Measurements from ENCODE around the gene TMPRSS7.
A peak's percentile ranks its signal among the peaks of the same experiment; 100 is the strongest.

Gene TMPRSS7

DNA sequence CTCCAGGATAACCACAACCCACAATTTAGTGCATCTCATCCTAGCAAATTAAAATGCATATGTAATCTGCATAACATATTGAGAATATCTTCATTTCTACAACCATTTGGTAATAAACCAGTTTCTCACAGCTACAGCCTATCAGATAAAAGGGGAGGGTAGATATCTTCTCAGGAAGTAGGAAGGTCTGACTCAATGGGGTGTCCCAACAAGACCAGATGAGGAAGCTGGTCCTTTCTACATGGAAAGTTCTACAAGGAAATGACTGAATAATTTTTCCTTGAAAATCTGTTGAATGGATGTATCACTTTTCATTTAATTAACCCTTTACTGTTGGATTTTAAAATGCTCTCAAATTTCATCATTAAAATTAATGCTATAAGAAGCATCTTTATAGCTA, 17.4 kb upstream of the TMPRSS7 start:
- no peak for DNase-seq (ENCODE audit: low spot score)

DNA sequence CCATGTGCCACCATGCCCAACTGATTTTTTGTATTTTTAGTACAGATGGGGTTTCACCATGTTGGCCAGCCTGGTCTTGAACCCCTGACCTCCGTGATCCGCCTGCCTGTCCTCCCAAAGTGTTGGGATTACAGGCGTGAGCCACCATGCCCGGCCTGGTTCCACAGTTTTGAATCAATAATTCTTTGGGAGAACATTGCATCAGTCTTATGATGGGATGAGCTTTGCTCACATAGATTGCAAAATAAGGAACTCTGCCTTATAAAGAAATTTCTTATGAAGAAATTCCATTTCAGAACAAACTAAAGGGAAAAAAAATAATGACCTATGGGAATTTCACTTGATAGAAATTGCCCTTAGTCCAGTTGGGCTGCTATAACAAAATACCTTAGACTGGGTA, 15.8 kb upstream of the TMPRSS7 start:
- Histone ChIP-seq H3K9me3 (ENCODE audit: severe bottlenecking) (no peaks in the 10 kb centered on the region), H3K4me1 (ENCODE audit: insufficient read depth, poor library complexity, severe bottlenecking) (no peaks in the 10 kb centered on the region), H3K27ac (ENCODE audit: poor library complexity, severe bottlenecking) (no peak overlapping the region), H3K4me3 (ENCODE audit: severe bottlenecking) (no peak overlapping the region), H3K27me3 (ENCODE audit: insufficient read depth, poor library complexity, severe bottlenecking) (peaks cover 2% of the 10 kb centered on the region), H3K36me3 (ENCODE audit: low read depth) (no peaks in the 10 kb centered on the region)
- TF ChIP-seq, protein P1, sequence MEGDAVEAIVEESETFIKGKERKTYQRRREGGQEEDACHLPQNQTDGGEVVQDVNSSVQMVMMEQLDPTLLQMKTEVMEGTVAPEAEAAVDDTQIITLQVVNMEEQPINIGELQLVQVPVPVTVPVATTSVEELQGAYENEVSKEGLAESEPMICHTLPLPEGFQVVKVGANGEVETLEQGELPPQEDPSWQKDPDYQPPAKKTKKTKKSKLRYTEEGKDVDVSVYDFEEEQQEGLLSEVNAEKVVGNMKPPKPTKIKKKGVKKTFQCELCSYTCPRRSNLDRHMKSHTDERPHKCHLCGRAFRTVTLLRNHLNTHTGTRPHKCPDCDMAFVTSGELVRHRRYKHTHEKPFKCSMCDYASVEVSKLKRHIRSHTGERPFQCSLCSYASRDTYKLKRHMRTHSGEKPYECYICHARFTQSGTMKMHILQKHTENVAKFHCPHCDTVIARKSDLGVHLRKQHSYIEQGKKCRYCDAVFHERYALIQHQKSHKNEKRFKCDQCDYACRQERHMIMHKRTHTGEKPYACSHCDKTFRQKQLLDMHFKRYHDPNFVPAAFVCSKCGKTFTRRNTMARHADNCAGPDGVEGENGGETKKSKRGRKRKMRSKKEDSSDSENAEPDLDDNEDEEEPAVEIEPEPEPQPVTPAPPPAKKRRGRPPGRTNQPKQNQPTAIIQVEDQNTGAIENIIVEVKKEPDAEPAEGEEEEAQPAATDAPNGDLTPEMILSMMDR (IDR thresholded peaks at IDR 0.05; ENCODE audit: poor library complexity, severe bottlenecking) = no peak
- ATAC-seq (ENCODE audit: low read depth) (no peak), DNase-seq (ENCODE audit: low spot score) (no peak)

More for the DNA sequence above, 17.4 kb upstream of the TMPRSS7 start:
- Histone ChIP-seq H3K4me1 (ENCODE audit: insufficient read depth, poor library complexity, severe bottlenecking) (no peaks in the 10 kb centered on the region), H3K27me3 (ENCODE audit: insufficient read depth, poor library complexity, severe bottlenecking) (peaks cover 2% of the 10 kb centered on the region), H3K27ac (ENCODE audit: poor library complexity, severe bottlenecking) (no peak overlapping the region), H3K9me3 (ENCODE audit: severe bottlenecking) (no peaks in the 10 kb centered on the region), H3K4me3 (ENCODE audit: severe bottlenecking) (no peak overlapping the region), H3K36me3 (ENCODE audit: low read depth) (no peaks in the 10 kb centered on the region)
- ATAC-seq (ENCODE audit: low read depth) = peak; percentile 45; the same call in 1 of the 3 replicates
- TF ChIP-seq, protein P1 (IDR thresholded peaks at IDR 0.05; ENCODE audit: poor library complexity, severe bottlenecking) = no peak

DNA sequence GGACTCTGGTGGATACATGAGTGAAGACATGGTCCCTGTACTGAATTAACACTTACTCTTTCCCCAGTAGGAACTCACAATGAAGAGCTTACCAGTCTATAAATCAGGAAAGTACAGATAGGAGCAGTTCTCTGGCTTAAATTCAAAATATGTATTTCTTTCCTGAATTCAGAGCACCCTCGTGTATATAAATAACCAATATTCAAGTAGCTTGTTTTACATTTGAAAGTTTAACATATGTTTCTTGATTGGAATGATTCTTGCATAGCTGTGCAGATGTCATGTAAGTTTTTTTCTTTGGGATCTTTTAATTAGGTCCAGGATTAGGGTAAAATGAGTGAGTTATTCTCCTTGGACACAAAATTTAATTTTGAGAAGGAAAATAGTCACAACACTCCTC, 14.8 kb upstream of the TMPRSS7 start:
- Histone ChIP-seq H3K27me3 (ENCODE audit: insufficient read depth, poor library complexity, severe bottlenecking) (peaks cover 2% of the 10 kb centered on the region), H3K9me3 (ENCODE audit: severe bottlenecking) (no peaks in the 10 kb centered on the region), H3K36me3 (ENCODE audit: low read depth) (no peaks in the 10 kb centered on the region), H3K4me3 (ENCODE audit: severe bottlenecking) (no peak overlapping the region), H3K27ac (ENCODE audit: poor library complexity, severe bottlenecking) (no peak overlapping the region), H3K4me1 (ENCODE audit: insufficient read depth, poor library complexity, severe bottlenecking) (no peaks in the 10 kb centered on the region)
- no peak for ATAC-seq (ENCODE audit: low read depth)
- TF ChIP-seq, protein P1 (IDR thresholded peaks at IDR 0.05; ENCODE audit: poor library complexity, severe bottlenecking) = no peak
- no peak for DNase-seq (ENCODE audit: low spot score)

DNA sequence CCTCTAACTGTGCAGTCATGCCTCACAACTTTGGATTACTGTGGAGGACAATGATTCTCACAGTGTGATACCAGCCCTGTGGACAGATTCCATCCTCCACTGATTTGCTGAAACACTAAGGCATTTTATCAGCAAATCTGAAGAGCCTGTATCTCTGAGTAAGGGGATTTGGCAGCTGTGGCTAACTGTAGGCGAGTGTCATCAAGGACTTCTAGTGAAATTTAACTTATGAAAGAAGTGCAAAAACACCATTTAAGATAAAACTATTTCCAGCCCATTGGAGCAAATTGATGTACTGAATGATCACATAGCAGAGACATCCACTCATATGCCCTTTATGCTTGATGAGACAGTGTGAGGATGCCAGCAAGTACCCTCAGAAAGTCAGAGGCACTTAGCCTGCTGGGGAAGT, 13.9 kb upstream of the TMPRSS7 start:
- ATAC-seq (ENCODE audit: low read depth) = no peak

DNA sequence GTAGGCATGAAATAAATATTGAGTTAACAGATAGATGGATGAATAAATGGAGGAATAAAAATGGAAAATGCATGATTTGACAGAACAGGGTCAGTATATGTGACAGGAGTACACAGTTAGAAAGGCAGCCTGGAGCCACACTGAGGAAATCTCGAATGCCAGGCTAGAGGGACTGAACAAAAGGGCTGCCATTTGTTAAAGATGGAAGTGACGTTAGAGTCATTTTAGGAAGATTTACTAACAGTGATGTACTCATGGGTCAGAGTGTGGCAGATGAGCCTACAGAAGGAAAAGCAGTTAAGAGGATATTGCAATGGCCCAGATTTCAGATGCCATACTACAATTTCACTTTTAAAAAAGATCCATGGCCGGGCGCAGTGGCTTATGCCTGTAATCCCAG, 7.4 kb upstream of the TMPRSS7 start:
- DNase-seq (ENCODE audit: low spot score) (no peak), ATAC-seq (ENCODE audit: low read depth) (no peak)
- no peaks in the 10 kb centered on the region for H3K27me3 ChIP-seq (ENCODE audit: insufficient read depth, poor library complexity, severe bottlenecking)
- no peaks in the 10 kb centered on the region for H3K9me3 ChIP-seq (ENCODE audit: severe bottlenecking)
- H3K4me3 ChIP-seq (ENCODE audit: severe bottlenecking) = no peak overlapping the region
- H3K36me3 ChIP-seq (ENCODE audit: low read depth) = no peaks in the 10 kb centered on the region
- H3K4me1 ChIP-seq (ENCODE audit: insufficient read depth, poor library complexity, severe bottlenecking) = peaks cover 7% of the 10 kb centered on the region
- TF ChIP-seq, protein P1 (IDR thresholded peaks at IDR 0.05; ENCODE audit: poor library complexity, severe bottlenecking) = no peak
- H3K27ac ChIP-seq (ENCODE audit: poor library complexity, severe bottlenecking) = no peak overlapping the region

More for the DNA sequence above, 13.9 kb upstream of the TMPRSS7 start:
- Histone ChIP-seq H3K27ac (ENCODE audit: poor library complexity, severe bottlenecking) (no peak overlapping the region), H3K27me3 (ENCODE audit: insufficient read depth, poor library complexity, severe bottlenecking) (peaks cover 2% of the 10 kb centered on the region), H3K4me3 (ENCODE audit: severe bottlenecking) (no peak overlapping the region), H3K36me3 (ENCODE audit: low read depth) (no peaks in the 10 kb centered on the region), H3K4me1 (ENCODE audit: insufficient read depth, poor library complexity, severe bottlenecking) (no peaks in the 10 kb centered on the region), H3K9me3 (ENCODE audit: severe bottlenecking) (no peaks in the 10 kb centered on the region)
- TF ChIP-seq, protein P1 (IDR thresholded peaks at IDR 0.05; ENCODE audit: poor library complexity, severe bottlenecking) = no peak
- no peak for DNase-seq (ENCODE audit: low spot score)
